Hepatocyte (in vitro differentiated cells): ENCODE measurements around the gene ACTR5.

Experiments used
- CTCF ChIP-seq: fragments of 200-600 bp; sonication (generic); IDR thresholded peaks from 2 replicates; pipeline ENCODE4 v1.5.1; 2016; ENCODE audit warnings: antibody characterized with exemption, mild to moderate bottlenecking; ENCODE audit not compliant: poor library complexity
- EZH2 ChIP-seq: fragments of 200-600 bp; sonication (generic); IDR thresholded peaks from 2 replicates; pipeline ENCODE4 v1.6.1; 2016; ENCODE audit warnings: antibody characterized with exemption, mild to moderate bottlenecking, borderline replicate concordance
- EZH2phosphoT487 ChIP-seq: fragments of 200-600 bp; sonication (generic); IDR thresholded peaks from one replicate; pipeline ENCODE4 v1.6.1; 2018; ENCODE audit warnings: antibody characterized with exemption, mild to moderate bottlenecking, low read depth, moderate library complexity; ENCODE audit not compliant: unreplicated experiment, severe bottlenecking

- TF ChIP-seq CTCF (no peak), EZH2 (no peak), EZH2phosphoT487 (no peak)
Observed at GRCh38 chr20:38812709-38813573, 64.7 kb downstream of the ACTR5 start.
